Measurements from ENCODE around the gene PRSS2. TPM values are rescaled to one million over a fixed set of nuclear protein-coding genes. Genes with fewer than 3 reads are reported as not detected.

PRSS2 gene
- total RNA-seq, 1 donor from 2014 or later: not detected

GRCh38 chr7:142803901-142804300 is 33.1 kb downstream of the PRSS2 start:
- ATAC-seq: no peak

GRCh38 chr7:142804728-142805207 is 34.0 kb downstream of the PRSS2 start:
- no peak for ATAC-seq

- ATAC-seq: no peak
Measured at GRCh38 chr7:142805350-142806021, 34.7 kb downstream of the PRSS2 start.

- no peak for ATAC-seq
Measured at GRCh38 chr7:142806022-142806356, 35.2 kb downstream of the PRSS2 start.

GRCh38 chr7:142806957-142807356 is 36.2 kb downstream of the PRSS2 start:
- ATAC-seq: no peak

- no peak for ATAC-seq
Measured at GRCh38 chr7:142807855-142808460, 37.2 kb downstream of the PRSS2 start.

- ATAC-seq: no peak
Measured at GRCh38 chr7:142808461-142808801, 37.7 kb downstream of the PRSS2 start.

GRCh38 chr7:142808802-142809583 is 38.2 kb downstream of the PRSS2 start:
- ATAC-seq: peak; percentile 86

GRCh38 chr7:142809671-142810070 is 38.9 kb downstream of the PRSS2 start:
- no peak for ATAC-seq

- ATAC-seq: peak; percentile 39
Measured at GRCh38 chr7:142811154-142811737, 40.5 kb downstream of the PRSS2 start.

- ATAC-seq: no peak
Measured at GRCh38 chr7:142812437-142813215, 41.9 kb downstream of the PRSS2 start.

GRCh38 chr7:142813226-142813625 is 42.5 kb downstream of the PRSS2 start:
- no peak for ATAC-seq

GRCh38 chr7:142813699-142814098 is 42.9 kb downstream of the PRSS2 start:
- ATAC-seq: no peak

GRCh38 chr7:142814451-142814850 is 43.7 kb downstream of the PRSS2 start:
- no peak for ATAC-seq

- no peak for ATAC-seq
Measured at GRCh38 chr7:142815134-142815533, 44.4 kb downstream of the PRSS2 start.

- ATAC-seq: no peak
Measured at GRCh38 chr7:142817506-142817905, 46.7 kb downstream of the PRSS2 start.

- ATAC-seq: no peak
Measured at GRCh38 chr7:142819530-142819929, 48.8 kb downstream of the PRSS2 start.

- ATAC-seq: no peak
Measured at GRCh38 chr7:142822714-142823113, 51.9 kb downstream of the PRSS2 start.

All from esophagus mucosa (tissue), 1 donor.